Tibial artery (tissue), 4 donors: ENCODE measurements around the gene TRAF1.

Experiments used
- DNase-seq, 2 donors: peaks; one replicate each; pipeline ENCODE4 v3.0.0-alpha.2; 2019
- H3K27ac ChIP-seq, 2 donors: fragments of 200-600 bp; sonication (generic) in 1 of 2; 1 replicate in 1 of 2; 2 replicates in 1 of 2; pipeline ENCODE4 v1.5.1; 2018 to 2019; ENCODE audit warnings: mild to moderate bottlenecking in 1 of 2
- H3K27me3 ChIP-seq, 2 donors: fragments of 200-600 bp; sonication (generic) in 1 of 2; one replicate each; pipeline versions ENCODE4 v1.5.1 to v1.6.0; 2016 to 2019
- H3K36me3 ChIP-seq, 3 donors: fragments of 200-600 bp; sonication (generic) in 2 of 3; one replicate each; pipeline ENCODE4 v1.5.1; 2016 to 2019; ENCODE audit warnings: mild to moderate bottlenecking in 2 of 3
- H3K4me1 ChIP-seq, 4 donors: fragments of 200-600 bp; sonication (generic) in 2 of 4; 1 replicate in 3 of 4; 2 replicates in 1 of 4; pipeline ENCODE4 v1.5.1; 2016 to 2019
- H3K4me3 ChIP-seq, 2 donors: fragments of 200-600 bp; sonication (generic) in 1 of 2; 1 replicate in 1 of 2; 2 replicates in 1 of 2; pipeline ENCODE4 v1.5.1; 2018 to 2019; ENCODE audit warnings: mild to moderate bottlenecking in 2 of 2
- H3K9me3 ChIP-seq, 3 donors: fragments of 200-600 bp; sonication (generic) in 1 of 3; one replicate each; pipeline ENCODE4 v1.5.1; 2016 to 2019
- CTCF ChIP-seq, 2 experiments: fragments of 200-600 bp in 1 of 2; fragments of 450-650 bp in 1 of 2; IDR thresholded peaks; one replicate each; pipeline ENCODE4 v1.5.1; 2017 to 2019; ENCODE audit warnings: antibody characterized with exemption in 2 of 2, mild to moderate bottlenecking in 1 of 2, moderate library complexity in 1 of 2
- intact Hi-C: fragments of 100-400 bp; cut with DNase I; formaldehyde crosslinking; loops from one replicate; pipeline ENCODE4 v1.15.0; 2023; ENCODE audit warnings: low total_unique reads

TRAF1 gene

GRCh38 chr9:120966013-120966369 lies 39.4 kb upstream of the TRAF1 start:
- no peak for DNase-seq
- intact Hi-C loops = no loop called here
- H3K9me3 ChIP-seq = no peaks in the 10 kb centered on the region
- H3K4me1 ChIP-seq = peaks cover 0 to 26% (median 13%) of the 10 kb centered on the region in 4 donors
- H3K27ac ChIP-seq = peak overlapping the region; percentile 86 to 92
- no peaks in the 10 kb centered on the region for H3K27me3 ChIP-seq
- H3K4me3 ChIP-seq = no peak overlapping the region
- H3K36me3 ChIP-seq = peaks cover 20 to 26% (median 23%) of the 10 kb centered on the region in 3 donors
- peak in 1 of 2 experiments; percentile 6 for TF ChIP-seq CTCF (IDR thresholded peaks at IDR 0.05)

- peak; percentile 54 to 75 for DNase-seq
- no peaks in the 10 kb centered on the region for H3K9me3 ChIP-seq
- H3K4me3 ChIP-seq = no peak overlapping the region
- intact Hi-C loops = no loop called here
- peaks cover 0 to 26% (median 13%) of the 10 kb centered on the region in 4 donors for H3K4me1 ChIP-seq
- peak overlapping the region; percentile 86 to 92 for H3K27ac ChIP-seq
- H3K27me3 ChIP-seq = no peaks in the 10 kb centered on the region
- peaks cover 20 to 30% (median 26%) of the 10 kb centered on the region in 3 donors for H3K36me3 ChIP-seq
- no peak for TF ChIP-seq CTCF (IDR thresholded peaks at IDR 0.05)
Observed at GRCh38 chr9:120965344-120966012, 38.9 kb upstream of the TRAF1 start.

- H3K36me3 ChIP-seq = peaks cover 26 to 30% (median 30%) of the 10 kb centered on the region in 3 donors
- DNase-seq = no peak
- H3K4me1 ChIP-seq = peaks cover 0 to 23% (median 12%) of the 10 kb centered on the region in 4 donors
- no peak overlapping the region for H3K4me3 ChIP-seq
- H3K27me3 ChIP-seq = no peaks in the 10 kb centered on the region
- intact Hi-C loops = no loop called here
- no peak for TF ChIP-seq CTCF (IDR thresholded peaks at IDR 0.05)
- no peak overlapping the region for H3K27ac ChIP-seq
- no peaks in the 10 kb centered on the region for H3K9me3 ChIP-seq
Observed at GRCh38 chr9:120961936-120962335, 35.3 kb upstream of the TRAF1 start.

GRCh38 chr9:120960001-120960400 lies 33.4 kb upstream of the TRAF1 start:
- intact Hi-C loops = no loop called here
- no peaks in the 10 kb centered on the region for H3K27me3 ChIP-seq
- H3K4me3 ChIP-seq = no peak overlapping the region
- no peak for DNase-seq
- no peak for TF ChIP-seq CTCF (IDR thresholded peaks at IDR 0.05)
- peaks cover 26 to 30% (median 30%) of the 10 kb centered on the region in 3 donors for H3K36me3 ChIP-seq
- no peak overlapping the region for H3K27ac ChIP-seq
- H3K4me1 ChIP-seq = peaks cover 0 to 3% (median 0%) of the 10 kb centered on the region in 4 donors
- H3K9me3 ChIP-seq = no peaks in the 10 kb centered on the region

- no peak for DNase-seq
- Histone ChIP-seq H3K4me1 (peaks cover 0 to 4% (median 0%) of the 10 kb centered on the region in 4 donors), H3K9me3 (no peaks in the 10 kb centered on the region), H3K27me3 (no peaks in the 10 kb centered on the region), H3K36me3 (peaks cover 13 to 27% (median 19%) of the 10 kb centered on the region in 3 donors), H3K4me3 (no peak overlapping the region), H3K27ac (no peak overlapping the region)
- TF ChIP-seq CTCF (IDR thresholded peaks at IDR 0.05) = no peak
- intact Hi-C loops = no loop called here
Observed at GRCh38 chr9:120956862-120957261, 30.3 kb upstream of the TRAF1 start.
